HG03571 (cell line): ENCODE results near the gene ZHX3.

Source experiments
- ATAC-seq: cut with Tn5 transposase; IDR thresholded peaks from one replicate; pipeline ENCODE4 v1.9.1; 2021; ENCODE audit not compliant: unreplicated experiment

Gene ZHX3, protein sequence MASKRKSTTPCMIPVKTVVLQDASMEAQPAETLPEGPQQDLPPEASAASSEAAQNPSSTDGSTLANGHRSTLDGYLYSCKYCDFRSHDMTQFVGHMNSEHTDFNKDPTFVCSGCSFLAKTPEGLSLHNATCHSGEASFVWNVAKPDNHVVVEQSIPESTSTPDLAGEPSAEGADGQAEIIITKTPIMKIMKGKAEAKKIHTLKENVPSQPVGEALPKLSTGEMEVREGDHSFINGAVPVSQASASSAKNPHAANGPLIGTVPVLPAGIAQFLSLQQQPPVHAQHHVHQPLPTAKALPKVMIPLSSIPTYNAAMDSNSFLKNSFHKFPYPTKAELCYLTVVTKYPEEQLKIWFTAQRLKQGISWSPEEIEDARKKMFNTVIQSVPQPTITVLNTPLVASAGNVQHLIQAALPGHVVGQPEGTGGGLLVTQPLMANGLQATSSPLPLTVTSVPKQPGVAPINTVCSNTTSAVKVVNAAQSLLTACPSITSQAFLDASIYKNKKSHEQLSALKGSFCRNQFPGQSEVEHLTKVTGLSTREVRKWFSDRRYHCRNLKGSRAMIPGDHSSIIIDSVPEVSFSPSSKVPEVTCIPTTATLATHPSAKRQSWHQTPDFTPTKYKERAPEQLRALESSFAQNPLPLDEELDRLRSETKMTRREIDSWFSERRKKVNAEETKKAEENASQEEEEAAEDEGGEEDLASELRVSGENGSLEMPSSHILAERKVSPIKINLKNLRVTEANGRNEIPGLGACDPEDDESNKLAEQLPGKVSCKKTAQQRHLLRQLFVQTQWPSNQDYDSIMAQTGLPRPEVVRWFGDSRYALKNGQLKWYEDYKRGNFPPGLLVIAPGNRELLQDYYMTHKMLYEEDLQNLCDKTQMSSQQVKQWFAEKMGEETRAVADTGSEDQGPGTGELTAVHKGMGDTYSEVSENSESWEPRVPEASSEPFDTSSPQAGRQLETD

DNA sequence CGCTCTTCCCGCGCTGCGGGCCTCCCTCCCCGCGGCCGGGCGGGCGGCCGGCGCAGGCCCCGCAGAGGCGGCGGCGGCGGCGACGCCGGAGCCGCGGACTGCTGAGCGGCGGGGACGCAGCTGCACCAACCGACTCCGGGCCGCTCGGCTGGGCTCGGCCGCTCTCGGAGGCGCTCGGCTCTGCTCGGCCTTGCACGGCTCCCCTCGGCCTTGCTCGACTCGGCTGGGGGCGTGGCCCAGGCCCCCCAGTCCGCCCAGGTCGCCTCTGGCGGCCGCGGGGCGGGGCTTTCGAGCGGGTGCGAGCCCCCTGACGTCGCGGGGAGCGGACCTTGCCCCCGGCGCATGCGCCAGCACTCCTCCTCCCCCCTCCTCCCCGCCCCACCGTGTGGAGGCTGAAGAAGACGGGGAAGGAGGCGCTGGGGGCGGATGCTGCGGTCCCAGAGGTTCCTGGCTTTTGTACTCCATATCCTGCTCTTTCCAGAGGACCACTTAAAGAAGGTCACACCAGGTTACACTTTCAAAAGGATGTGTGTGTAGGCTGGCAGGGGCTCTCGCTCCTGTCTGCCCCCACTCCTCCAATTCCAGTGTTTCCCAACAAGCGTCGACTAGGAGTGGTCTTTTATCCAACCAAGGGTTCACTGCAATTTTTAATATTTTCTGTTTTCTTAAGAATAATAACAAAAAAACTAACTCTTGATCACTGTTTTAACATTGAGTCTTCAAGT, at the start of gene ZHX3:
Gene ZHX3, minus strand, starts transcription at position 186 of the 725 bp plus-strand sequence. CDS start 112,815 bp downstream, outside the sequence.
- peak; percentile 98 for ATAC-seq

DNA sequence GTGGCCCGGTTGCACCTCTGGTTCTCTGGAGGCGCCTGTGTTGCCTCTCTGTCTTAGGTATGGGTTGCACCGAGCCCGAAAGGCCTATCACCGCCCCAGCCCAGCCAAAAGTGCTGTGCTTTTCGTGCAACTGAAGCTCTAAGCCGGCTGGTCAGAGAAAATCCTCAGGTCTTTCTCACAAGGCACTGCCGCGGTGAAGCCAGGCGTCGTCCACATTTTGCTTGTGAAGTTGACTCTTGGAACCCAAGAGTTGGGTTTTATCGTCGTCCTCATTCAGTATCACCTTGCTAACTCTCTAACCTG, 49.8 kb upstream of the ZHX3 start:
- ATAC-seq: no peak

DNA sequence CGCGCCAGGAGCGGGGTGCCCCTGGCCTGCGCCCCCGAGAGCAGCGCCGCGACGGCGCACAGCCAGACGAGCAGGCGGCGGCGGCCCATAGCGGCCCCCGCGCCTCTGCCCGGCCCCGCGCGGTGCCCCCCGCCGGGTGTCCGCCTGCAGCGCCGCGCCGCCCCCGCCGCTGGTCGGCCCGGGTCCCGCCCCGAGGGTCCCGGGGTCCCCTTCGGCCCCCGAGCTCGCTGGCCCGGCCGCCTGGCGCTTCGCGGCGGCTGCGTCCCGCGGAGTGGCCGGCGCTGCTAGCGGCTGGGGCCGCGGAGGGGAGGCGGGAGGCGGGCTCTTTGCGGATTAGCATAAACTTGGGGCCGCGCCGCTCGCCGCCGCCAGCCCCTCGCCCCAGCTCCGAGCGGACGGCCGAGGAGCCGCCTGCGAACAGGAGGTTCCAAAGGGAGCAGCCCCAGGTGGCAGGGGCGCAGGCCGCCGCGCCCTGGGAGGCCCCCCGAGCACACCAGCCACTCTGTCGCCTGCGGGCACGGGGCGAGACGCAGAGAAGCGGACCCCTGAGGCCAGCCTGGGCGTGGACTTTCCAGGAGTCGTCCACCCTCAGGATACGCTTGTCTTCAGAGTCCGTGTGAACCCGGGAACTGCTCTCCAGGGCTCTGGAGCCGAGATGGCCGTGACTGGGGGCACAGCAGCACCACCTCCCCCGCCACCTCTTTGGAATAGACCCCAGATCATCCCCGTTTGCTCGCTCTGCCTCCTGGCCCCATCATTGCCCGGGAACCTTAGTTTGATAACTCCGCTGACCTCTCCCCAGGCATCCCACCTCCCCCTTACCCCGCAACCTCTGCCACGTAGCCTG, 49.2 kb upstream of the ZHX3 start, which contains the start of gene EMILIN3:
Gene EMILIN3, minus strand, starts transcription at position 273 of the 847 bp plus-strand sequence. Its CDS starts 184 bp downstream, at position 89.
- ATAC-seq: no peak

DNA sequence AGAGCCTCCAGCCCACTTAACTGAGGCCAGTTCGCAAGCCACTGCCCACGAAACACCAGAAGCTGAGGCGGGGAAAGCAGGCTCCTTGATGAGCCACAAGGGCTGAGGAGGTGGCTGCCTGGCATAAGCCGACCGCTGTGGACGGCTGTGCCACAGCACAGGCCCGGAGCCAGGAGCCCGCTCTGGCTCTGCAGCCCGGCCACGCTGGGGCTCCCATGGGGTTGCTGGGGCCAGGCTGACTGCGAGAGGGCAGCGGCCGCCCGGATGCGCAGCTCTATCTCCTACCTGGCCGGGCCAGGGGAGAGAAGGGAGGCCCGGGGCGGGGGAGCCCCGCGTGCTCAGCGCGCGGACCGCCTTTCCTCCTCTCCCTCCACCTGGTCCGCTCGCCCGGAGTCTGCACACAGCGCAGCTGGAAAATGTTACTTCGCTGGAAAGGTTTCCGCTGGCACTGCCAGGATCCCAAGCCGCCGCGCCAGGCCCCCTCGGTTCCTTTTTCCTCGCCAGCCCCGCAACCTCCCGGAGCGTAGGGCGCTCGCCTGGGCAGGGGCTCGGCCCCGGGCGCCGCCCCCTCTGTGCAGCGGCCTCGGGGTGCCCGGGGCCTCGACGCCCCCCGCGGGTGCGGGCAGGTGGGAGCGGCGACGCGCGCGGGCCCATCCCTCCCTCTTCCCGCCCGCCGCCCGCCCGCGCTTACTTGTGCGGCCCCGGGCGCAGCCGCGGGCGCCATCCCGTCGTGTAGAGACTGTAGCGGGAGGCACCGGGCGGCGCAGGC, 48.4 kb upstream of the ZHX3 start:
- no peak for ATAC-seq

DNA sequence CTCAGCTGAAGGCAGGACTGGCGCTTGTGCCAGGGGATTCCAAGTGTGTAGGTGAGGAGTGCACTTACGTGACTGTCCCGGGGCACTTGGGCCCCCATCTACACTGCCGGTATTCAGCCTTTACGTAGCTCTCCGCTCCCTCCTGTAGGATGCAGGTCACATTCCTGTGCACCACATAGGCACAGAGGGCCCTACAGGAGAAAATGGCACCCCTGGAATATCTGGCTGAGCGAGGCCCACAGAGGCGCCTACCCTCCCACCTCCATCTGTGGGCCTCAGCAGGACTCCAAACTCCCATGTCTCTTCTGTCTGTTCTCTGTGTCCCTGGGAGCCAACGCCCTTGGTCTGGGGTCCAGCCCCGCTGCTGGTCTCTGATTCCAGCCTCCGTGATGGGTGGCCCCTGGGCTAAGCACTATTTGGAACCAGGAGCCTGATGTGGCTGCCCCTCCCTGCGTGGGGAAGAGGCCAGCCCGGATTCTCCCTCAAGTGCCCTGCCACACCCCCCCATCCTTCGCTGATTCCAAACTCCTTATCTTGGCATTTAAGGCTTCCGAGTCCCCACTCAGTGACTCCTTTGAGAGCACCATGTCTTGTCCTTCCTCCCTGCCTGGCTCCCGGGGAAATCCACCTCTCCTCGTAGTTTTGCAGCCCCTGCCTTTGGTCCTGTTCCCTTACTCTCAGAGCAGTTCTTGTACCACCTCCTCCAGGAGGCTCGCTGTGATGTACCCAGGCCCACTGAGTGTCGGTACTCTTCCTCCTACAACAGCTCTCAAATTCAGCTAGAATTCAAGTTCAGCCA, 47.6 kb upstream of the ZHX3 start:
- ATAC-seq: no peak

DNA sequence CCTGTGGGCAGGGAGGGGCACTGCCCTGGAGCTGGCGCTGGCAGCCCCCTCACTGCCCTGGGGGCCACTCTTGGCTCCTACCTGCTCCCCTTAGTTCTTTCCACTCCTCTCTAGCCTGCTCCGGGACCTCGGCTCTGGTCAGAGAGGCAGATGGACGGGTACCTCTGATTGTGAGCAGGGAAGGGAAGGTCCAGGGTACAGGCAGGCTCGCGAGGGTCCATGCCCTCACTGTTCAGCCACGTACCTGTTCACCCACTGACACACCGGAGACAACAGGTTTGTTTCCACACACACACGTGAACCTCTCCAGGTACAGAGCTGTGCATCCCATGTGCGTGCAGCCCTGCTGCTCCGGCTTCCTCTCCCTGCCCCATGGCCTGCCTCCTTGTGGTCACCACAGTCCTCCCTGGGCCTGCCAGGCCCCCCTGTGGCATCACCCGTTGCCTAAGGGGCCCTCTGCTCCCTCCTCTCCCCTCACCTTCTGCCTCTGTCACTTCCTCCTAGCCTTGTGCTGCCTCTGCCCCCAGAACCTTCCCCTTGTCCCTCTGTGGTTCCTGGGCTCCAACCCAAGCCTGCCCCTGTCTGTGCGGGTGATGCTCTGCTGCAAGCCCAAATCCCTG, 46.8 kb upstream of the ZHX3 start:
- no peak for ATAC-seq

DNA sequence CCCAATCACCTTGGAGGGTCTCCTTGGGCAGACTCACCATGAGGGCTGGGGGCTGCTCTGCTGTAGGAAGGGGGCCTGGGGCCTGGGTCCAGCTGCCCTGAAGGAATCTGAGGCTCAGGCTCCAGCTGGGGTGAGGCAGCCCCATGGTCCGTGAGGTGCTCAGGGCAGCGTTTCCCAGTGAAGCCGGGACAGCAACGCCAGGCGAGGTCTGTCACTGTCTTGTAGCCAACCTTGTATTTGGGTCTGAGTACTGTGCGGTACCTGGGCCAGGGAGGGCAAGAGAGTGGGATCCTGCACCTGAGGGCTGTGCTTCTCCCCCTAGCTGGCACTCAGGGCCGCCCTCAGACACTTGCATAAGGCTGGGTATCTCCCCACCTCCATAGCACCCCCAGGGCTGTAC, 46.1 kb upstream of the ZHX3 start:
- no peak for ATAC-seq

DNA sequence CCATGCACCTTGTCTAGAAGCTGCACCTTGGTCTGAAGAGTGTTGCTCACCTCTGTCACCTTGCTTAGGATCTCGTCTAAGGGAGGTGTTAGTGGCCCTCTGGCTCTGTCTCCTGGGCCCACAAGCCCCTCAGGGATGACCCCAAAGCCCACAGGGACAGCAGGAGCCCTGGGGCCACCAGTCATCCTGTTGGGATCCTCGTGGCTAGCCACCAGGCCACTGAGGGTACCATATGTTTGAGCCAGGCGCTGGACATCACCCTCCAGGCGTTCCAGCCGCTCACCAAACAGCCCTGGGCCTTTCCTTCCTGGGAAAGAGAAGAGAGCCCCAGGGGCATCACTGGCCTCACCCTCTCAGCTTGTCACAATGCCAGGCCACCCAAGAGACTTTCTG, 45.2 kb upstream of the ZHX3 start:
- ATAC-seq: no peak

DNA sequence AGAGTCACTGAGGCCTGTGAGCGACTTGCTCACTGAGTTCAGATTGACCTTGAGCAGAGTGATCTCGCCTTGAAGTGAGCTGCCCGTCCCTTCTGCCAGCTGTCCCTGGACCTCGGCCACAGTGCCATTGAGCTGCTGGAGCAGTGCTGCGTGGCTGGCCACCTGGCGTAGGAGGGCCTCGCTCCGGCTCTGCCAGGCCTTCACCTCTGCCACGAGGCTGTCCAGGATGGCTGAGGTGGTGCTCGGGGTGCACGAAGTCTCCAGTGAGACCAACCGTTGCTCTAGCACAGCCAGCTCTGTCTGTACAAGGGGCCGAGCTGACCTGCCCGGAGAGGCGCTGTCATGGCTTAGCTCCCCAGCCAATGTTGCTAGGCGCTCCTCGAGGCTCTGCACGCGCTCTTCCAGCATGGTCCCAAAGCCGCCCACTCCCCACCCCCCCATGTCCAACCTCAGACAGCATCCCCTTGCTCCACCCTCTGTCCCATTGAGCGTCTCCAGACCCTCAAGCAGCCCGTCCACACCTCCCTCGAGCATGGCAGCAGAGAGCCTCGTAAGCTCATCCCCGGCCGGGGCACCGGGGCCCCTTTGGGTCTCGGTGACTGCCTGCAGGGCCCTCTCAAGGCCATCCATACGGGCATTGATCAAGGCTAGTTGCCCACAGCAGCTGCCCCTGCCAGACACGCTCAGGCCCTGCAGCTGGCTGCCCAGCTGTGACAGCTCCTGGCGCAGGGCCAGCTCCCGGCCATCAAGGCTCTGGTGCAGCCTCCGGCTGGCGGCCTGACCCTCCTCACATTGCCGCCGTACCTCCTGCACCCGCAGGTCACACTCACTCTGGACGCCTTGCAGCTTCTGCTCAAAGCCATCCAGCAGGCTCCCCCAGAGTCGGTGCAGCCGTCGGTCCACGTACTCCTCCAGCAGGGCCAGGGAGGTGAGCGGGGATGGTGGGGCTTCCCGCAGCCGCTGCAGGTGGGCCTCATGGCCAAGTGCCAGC, 44.5 kb upstream of the ZHX3 start:
- ATAC-seq: no peak

DNA sequence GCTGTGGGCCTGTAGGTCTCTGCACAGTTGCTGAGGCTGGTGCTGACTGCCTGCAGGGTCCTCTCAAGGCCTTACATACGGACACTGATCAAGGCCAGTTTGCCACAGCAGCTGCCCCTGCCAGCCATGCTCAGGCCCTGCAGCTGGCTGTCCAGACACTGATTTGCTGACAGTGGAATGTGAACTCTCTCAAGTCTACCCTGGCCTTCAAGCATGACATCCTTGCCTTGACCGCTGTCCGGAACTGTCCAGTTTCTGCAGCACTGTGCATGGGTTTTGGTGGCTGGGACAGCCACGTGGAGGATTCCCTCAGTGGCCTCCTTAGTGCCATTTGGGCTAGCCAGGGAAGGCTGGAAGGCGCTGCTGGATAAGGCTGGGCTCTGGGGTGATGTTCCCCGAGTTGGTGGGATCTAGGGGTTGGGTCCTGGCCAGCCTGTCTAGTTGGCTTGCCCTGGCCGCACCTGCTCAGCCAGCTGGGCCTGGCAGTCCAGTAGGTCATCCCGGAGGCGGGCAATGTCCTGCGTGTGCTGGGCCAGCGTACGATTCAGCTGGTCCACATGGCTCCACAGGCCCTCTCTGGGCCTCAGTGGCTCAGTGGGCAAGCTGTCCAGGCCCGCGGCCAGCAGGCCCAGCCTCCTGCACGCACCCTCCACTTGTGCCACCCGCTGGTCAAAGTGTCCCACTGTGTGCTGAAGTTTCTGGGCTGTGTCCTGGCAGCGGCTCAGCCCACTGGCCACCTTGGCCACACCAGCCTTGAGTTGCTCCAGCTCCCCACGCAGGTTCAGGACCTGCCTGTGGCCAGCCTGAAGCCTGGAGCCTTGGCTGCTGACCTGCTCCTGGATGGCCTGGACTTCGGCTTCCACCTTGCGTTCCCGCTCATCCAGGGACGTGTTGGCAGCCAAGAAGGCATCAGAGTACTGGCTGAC, 43.6 kb upstream of the ZHX3 start:
- ATAC-seq: no peak

DNA sequence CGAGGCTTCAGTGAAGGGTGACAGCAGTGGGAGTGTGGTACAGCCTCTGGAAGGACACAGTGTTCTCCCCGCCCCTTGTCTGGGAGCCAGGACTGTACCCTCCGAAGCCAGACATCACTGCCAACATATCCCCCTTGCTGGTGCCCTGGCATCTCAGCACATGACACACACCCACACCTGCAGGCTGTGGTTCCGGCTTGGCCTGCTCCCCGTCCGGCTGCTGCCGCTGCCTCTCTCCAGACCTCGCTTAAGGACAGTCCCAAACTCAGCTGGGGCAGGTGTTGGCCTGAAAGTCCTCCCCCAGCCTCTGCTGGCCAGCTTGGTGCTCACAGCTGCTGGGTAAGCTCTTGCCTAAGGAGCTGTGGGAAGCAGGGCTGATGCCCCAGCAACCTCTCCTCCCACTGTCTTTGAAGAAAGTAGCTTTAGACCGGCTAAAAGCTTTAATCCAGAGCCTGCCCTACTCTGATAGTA, 42.0 kb upstream of the ZHX3 start:
- no peak for ATAC-seq

DNA sequence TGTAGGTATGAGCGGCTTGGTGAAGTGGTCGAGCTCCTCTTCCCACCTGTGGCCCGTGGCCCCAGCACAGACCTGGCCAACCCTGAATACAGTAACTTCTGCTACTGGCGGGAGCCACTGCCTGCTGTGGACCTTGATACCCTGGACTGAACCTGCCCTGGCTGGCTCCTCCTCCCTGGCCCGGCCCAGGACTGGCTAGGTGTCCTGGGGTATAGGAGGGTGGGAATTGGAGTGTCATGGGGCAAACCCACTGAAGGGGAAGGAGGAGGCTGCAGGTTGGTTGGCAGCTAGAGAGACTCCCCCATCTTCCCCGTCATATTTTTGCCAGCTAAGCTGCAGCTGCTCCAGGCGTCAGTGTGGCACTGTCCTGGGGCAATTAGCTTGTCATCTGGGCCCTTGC, 41.2 kb upstream of the ZHX3 start:
- ATAC-seq: no peak

DNA sequence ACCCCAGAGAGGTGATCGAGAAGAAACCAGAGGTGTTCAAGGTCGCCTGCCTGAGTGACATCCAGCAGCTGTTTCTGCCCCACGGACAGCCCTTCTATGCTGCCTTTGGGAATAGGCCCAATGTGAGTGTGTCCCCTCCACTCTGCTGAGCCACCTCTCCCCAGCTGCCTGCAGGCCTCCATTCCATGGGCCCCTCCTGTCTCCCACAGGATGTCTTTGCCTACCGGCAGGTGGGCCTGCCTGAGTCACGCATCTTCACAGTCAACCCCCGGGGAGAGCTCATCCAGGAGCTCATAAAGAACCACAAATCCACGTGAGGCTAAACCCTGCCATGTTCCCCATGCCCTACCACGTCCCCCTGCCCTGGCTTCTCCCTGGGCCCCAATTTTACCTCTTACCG, 40.7 kb upstream of the ZHX3 start:
- no peak for ATAC-seq

DNA sequence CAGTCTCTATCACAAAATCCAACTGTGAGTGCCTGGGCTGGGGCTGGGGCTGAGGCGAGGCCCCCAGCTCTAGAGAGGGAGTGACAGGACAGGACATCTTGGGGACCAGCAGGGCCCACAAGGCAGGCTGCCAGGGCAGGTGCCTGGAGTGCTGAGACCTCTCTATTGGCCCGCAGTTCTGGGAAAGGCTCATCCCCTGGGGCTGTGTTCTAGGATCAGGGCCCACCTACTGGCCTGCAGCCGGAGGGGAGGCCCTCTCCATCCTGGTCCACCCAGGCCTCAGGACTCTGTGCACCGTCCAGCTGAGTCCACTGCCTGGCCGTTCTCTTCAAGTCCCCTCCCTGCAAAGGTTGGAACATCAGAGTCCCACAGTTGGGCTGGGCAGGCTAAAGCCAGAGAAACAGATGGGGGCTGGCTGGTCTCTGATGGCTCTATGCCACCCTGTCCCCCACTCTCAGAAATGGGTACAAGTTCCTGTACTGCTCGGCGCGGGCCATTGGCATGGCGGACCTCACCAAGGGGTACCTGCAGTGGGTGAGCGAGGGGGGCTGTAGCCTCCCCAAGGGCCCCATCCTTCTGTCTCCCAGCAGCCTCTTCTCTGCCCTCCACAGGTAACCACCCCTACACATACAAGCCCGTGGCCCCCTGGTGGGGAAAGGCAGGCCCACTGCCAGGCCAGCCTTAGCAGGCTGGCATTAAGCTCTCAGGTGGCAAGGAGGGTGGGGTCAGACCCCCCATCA, 40.1 kb upstream of the ZHX3 start:
- no peak for ATAC-seq

DNA sequence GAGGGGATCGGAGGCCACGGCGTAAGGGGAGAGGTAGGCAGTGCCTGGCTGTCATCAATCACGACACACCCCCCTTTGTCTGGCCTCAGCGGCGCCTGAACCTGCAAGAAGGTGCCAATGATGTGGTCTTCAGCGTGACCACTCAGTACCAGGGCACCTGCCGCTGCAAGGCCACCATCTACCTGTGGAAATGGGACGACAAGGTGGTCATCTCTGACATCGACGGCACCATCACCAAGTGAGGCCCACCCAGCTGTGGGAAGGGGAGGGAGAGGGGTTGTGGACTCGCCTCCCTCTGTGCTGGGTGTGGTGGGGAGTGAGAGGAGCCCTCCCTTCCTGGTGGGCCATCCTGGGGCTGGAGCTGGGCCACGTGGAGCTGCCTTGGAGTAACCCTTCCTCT, 39.4 kb upstream of the ZHX3 start:
- ATAC-seq: no peak
